BJ (cell line): Measurements from ENCODE around the gene DMD. TPM values are rescaled to one million over a fixed set of nuclear protein-coding genes. Genes with fewer than 3 reads are reported as not detected.

Experiments used
- CTCF ChIA-PET: fragments of 350-600 bp; formaldehyde crosslinking; extraction: SDS; loops from one replicate; lab custom pipeline; 2021; ENCODE audit warnings: antibody characterized with exemption, inconsistent platforms; lab: Yijun Ruan, JAX
- POLR2A ChIA-PET: fragments of 300-600 bp; sonication (Branson Sonifier 250); formaldehyde crosslinking; extraction: SDS; loops from one replicate; lab custom pipeline; 2021; ENCODE audit warnings: antibody characterized with exemption; lab: Charles Lee
- DNase-seq: peaks from one replicate; pipeline ENCODE4 v3.0.0-alpha.2; 2011; ENCODE audit warnings: low read depth
- H3K27me3 ChIP-seq: 2 replicates; pipeline ENCODE4 v1.6.0; 2011; ENCODE audit warnings: low read length; ENCODE audit not compliant: control insufficient read depth, insufficient read depth
- H3K36me3 ChIP-seq: 2 replicates; pipeline ENCODE4 v1.5.1; 2011; ENCODE audit warnings: low read length; ENCODE audit not compliant: control insufficient read depth, insufficient read depth
- H3K4me3 ChIP-seq: 2 replicates; pipeline ENCODE4 v1.5.1; 2011; ENCODE audit warnings: low read depth, mild to moderate bottlenecking, control low read depth, low read length
- polyA plus RNA-seq: library from polyadenylated mRNA; depleted of rRNA; stranded (reverse); fragments of >200 nt; gene quantifications from 2 replicates; pipeline ENCODE4 v1.2.3, GENCODE V29; 2011
- TF ChIP-seq, protein P1 (sequence below): IDR thresholded peaks from 2 replicates; pipeline ENCODE4 v1.5.1; 2011; ENCODE audit warnings: low read depth, mild to moderate bottlenecking, control low read depth, inconsistent platforms, low read length, moderate library complexity; ENCODE audit not compliant: insufficient read depth

The DMD gene
- polyA plus RNA-seq, 1 experiment = 12.5 TPM

DNA sequence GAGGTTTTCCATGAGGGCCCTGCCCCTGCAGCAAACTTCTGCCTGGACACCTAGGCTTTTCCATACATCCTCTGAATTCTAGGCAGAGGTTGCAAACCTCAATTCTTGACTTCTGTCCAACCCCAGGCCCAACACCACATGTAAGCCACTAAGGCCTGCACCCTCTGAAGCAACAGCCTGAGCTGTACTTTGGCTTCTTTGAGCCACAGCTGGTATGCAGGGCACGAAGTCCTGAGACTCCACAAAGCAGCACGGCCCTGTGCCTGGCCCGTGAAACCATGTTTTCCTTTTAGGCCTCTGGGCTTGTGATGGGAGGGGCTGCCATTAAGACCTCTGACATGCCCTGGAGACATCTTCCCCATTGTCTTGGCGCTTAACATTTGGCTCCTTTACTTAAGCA lies 1411.1 kb downstream of the DMD start:
- no peak for DNase-seq
- Histone ChIP-seq H3K27me3 (no peaks in the 10 kb centered on the region), H3K36me3 (no peaks in the 10 kb centered on the region), H3K4me3 (no peak overlapping the region)
- POLR2A ChIA-PET = no interaction called here
- TF ChIP-seq, protein P1, sequence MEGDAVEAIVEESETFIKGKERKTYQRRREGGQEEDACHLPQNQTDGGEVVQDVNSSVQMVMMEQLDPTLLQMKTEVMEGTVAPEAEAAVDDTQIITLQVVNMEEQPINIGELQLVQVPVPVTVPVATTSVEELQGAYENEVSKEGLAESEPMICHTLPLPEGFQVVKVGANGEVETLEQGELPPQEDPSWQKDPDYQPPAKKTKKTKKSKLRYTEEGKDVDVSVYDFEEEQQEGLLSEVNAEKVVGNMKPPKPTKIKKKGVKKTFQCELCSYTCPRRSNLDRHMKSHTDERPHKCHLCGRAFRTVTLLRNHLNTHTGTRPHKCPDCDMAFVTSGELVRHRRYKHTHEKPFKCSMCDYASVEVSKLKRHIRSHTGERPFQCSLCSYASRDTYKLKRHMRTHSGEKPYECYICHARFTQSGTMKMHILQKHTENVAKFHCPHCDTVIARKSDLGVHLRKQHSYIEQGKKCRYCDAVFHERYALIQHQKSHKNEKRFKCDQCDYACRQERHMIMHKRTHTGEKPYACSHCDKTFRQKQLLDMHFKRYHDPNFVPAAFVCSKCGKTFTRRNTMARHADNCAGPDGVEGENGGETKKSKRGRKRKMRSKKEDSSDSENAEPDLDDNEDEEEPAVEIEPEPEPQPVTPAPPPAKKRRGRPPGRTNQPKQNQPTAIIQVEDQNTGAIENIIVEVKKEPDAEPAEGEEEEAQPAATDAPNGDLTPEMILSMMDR = no peak
- CTCF ChIA-PET = interaction anchor here (0.8 kb wide), 1 partner anchor 103 kb away, joined by 3 read pairs; no protein-coding TSS in a partner anchor

- no peak overlapping the region for H3K4me3 ChIP-seq
- ChIA-PET POLR2A (no interaction called here), CTCF (no interaction called here)
- DNase-seq = no peak
- no peaks in the 10 kb centered on the region for H3K36me3 ChIP-seq
- H3K27me3 ChIP-seq = no peaks in the 10 kb centered on the region
- TF ChIP-seq, protein P1 = no peak
These were observed 1414.7 kb downstream of the DMD start for GRCh38 chrX:31796624-31797023.

GRCh38 chrX:31747411-31747810 lies 1463.9 kb downstream of the DMD start:
- ChIA-PET CTCF (no interaction called here), POLR2A (no interaction called here)
- no peak for DNase-seq
- Histone ChIP-seq H3K36me3 (no peaks in the 10 kb centered on the region), H3K4me3 (no peak overlapping the region), H3K27me3 (no peaks in the 10 kb centered on the region)
- TF ChIP-seq, protein P1 = no peak

DNA sequence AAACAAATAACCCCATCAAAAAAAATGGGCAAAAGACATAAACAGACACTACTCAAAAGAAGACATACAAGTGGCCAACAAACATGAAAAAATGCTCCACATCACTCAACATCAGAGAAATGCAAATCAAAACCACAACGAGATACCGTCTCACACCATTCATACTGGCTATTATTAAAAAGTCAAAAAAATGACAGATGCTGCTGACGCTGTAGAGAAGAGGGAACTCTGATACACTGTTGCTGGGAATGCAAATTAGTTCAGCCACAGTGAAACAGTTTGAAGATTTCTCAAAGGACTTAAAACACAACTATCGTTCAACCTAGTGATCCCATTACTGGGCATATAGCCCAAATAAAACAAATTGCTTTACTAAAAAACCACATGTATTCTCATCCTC lies 1468.3 kb downstream of the DMD start:
- CTCF ChIA-PET = no interaction called here
- Histone ChIP-seq H3K27me3 (no peaks in the 10 kb centered on the region), H3K4me3 (no peak overlapping the region), H3K36me3 (no peaks in the 10 kb centered on the region)
- DNase-seq = no peak
- TF ChIP-seq, protein P1 = no peak
- POLR2A ChIA-PET = no interaction called here

GRCh38 chrX:31717474-31717873 lies 1493.9 kb downstream of the DMD start:
- ChIA-PET CTCF (no interaction called here), POLR2A (no interaction called here)
- H3K36me3 ChIP-seq = no peaks in the 10 kb centered on the region
- TF ChIP-seq, protein P1 = no peak
- H3K27me3 ChIP-seq = no peaks in the 10 kb centered on the region
- no peak for DNase-seq
- no peak overlapping the region for H3K4me3 ChIP-seq
